Activated CD4-positive, alpha-beta T cell treated with anti-CD3 and anti-CD28 coated beads for 36 hours (primary cell): Measurements from ENCODE around the gene TTLL3. TPM values are rescaled to one million over a fixed set of nuclear protein-coding genes. Genes with fewer than 3 reads are reported as not detected.
"Not testable (repeated sequence)": the region's sequence is repeated elsewhere in the genome, so short reads cannot be mapped to it uniquely, and the experiment has no call there.

Source experiments
- ATAC-seq: fragments of 200-7000 bp; cut with Tn5 transposase; one replicate; pipeline ENCODE4 v1.10.0; 2021; ENCODE audit warnings: mild to moderate bottlenecking, moderate library complexity
- CTCF ChIA-PET: fragments of 350-600 bp; sonication (Branson Sonifier 250); formaldehyde crosslinking; loops from one replicate; lab custom pipeline; 2021; ENCODE audit warnings: antibody characterized with exemption; lab: Charles Lee
- POLR2A ChIA-PET: fragments of 350-600 bp; sonication (Branson Sonifier 250); formaldehyde crosslinking; loops from one replicate; lab custom pipeline; 2021; ENCODE audit warnings: antibody characterized with exemption, inconsistent platforms; lab: Charles Lee
- DNase-seq: peaks from one replicate; pipeline ENCODE4 v3.0.0-alpha.2; 2020
- H3K27ac Mint-ChIP-seq: one replicate; pipeline ENCODE4 v1.8.0; 2021; ENCODE audit warnings: mixed read lengths
- H3K27me3 Mint-ChIP-seq: one replicate; pipeline ENCODE4 v1.8.0; 2021; ENCODE audit warnings: mixed read lengths
- H3K36me3 Mint-ChIP-seq: one replicate; pipeline ENCODE4 v1.8.0; 2021; ENCODE audit warnings: low read depth, mixed read lengths
- H3K4me1 Mint-ChIP-seq: one replicate; pipeline ENCODE4 v1.8.0; 2021; ENCODE audit warnings: mixed read lengths
- H3K4me3 Mint-ChIP-seq: one replicate; pipeline ENCODE4 v1.8.0; 2021; ENCODE audit warnings: mild to moderate bottlenecking, moderate library complexity, mixed read lengths
- H3K9me3 Mint-ChIP-seq: one replicate; pipeline ENCODE4 v1.8.0; 2021; ENCODE audit warnings: low read depth, mixed read lengths
- intact Hi-C, 2 experiments: fragments of 100-400 bp; cut with DNase I in 1 of 2; cut with micrococcal nuclease in 1 of 2; formaldehyde crosslinking; loops; one replicate each; pipeline versions ENCODE4 v1.14.2 to v1.15.1; 2022 to 2024; cut with DNase I, micrococcal nuclease
- total RNA-seq, 2 experiments: library from RNA; stranded (reverse); gene quantifications; one replicate each; pipeline ENCODE4 v1.2.3, GENCODE V29; 2021

TTLL3 gene
- total RNA-seq, 2 experiments from 2014 or later, result 47.5 to 49.8 TPM

DNA sequence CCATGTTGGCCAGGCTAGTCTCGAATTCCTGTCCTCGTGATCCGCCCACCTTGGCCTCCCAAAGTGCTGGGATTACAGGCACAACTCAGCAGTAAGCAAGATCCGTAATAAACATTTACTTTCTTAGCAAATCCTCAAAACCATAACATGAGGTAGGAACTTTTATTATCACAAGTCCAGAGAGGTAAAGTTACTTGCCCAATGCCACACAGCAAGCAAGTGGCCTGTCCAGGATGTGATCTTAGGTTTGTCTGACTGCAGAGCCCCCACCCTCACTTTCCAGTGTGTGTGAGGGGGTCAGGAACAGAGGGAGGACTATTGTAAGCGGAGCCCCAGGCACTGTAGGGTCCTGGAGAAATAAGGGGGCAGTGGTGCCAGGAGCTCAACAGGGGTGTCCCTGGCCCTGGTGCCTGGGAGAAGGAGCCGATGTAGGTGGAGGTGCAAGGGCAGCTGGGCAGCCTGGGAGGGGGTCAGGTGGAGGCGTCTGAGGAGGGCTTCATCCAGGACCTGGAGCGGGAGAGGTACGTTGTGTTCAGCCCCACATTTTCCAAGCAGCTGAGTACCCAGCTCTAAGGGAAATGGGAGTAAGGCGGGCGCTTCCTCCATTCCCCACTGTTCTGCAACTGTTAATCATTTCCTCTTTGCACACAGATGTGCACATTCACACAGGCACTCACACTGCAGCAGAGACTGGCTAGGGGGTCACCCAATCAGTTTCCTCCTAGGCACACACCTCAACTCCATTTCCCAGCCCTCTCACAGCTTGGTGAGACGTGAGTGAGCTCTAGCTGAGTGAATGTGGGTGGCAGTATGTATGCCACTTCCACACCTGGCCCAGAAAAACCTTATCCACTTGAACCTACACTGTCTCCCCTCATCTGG lies 27.9 kb downstream of the TTLL3 start:
- ATAC-seq (no peak), DNase-seq (no peak)
- Mint-ChIP-seq H3K4me3 (no peak overlapping the region), H3K36me3 (peaks cover 56% of the 10 kb centered on the region), H3K4me1 (peaks cover 13% of the 10 kb centered on the region), H3K27me3 (no peaks in the 10 kb centered on the region), H3K27ac (no peak overlapping the region), H3K9me3 (no peaks in the 10 kb centered on the region)
- intact Hi-C loops, result no loop called here
- CTCF ChIA-PET, result interaction anchor here (0.5 kb wide), 1 partner anchor 114 kb away, joined by 3 read pairs; the partner anchor contains the start of gene PRRT3
- POLR2A ChIA-PET, result no interaction called here

DNA sequence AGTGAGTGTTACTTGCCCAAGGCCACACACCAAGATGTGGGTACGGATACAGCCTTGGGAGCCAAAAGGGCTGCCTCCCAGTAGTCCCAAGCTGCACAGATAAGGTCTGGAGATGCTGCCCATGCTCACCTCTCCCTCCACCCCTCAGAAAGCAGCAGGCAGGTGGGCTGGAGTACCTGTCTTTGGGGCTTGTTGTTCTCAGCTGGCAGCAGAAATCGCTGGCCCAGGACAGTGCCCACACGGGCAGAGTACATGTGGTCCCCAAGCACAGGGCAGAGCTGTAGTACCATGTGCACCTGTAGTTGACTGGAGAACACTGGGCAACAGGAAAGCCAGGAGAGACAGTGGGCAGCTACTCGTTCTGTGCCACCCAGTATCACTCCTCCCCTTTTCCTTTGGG lies 28.8 kb downstream of the TTLL3 start:
- H3K27ac Mint-ChIP-seq, result no peak overlapping the region
- intact Hi-C loops, result no loop called here
- H3K9me3 Mint-ChIP-seq, result no peaks in the 10 kb centered on the region
- peaks cover 14% of the 10 kb centered on the region for H3K4me1 Mint-ChIP-seq
- DNase-seq (no peak), ATAC-seq (no peak)
- no peaks in the 10 kb centered on the region for H3K27me3 Mint-ChIP-seq
- POLR2A ChIA-PET, result interaction anchor here (0.6 kb wide), 2 partner anchors 22 to 40 kb away, joined by 4 to 5 read pairs; no protein-coding TSS in a partner anchor
- CTCF ChIA-PET, result no interaction called here
- H3K36me3 Mint-ChIP-seq, result peaks cover 56% of the 10 kb centered on the region
- no peak overlapping the region for H3K4me3 Mint-ChIP-seq

DNA sequence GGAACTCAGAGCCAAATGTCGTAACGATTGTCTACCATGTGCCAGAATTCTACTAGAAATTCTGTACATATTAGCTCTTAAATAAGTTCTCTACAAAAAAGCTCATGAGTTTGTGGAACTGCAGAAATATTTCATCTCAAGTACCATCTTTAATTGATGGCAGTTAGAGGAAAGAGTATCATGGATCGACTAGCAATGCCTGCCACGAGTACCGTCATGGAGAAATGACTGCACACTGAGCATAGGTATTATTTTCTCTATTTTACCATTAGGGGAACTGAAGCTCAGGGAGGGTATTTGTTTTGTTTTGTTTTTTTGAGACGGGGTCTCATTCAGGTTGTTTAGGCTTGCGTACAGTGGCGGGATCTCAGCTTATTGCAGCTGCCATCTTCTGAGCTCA lies 31.0 kb downstream of the TTLL3 start:
- no peaks in the 10 kb centered on the region for H3K27me3 Mint-ChIP-seq
- no peak overlapping the region for H3K4me3 Mint-ChIP-seq
- no peaks in the 10 kb centered on the region for H3K9me3 Mint-ChIP-seq
- peaks cover 40% of the 10 kb centered on the region for H3K36me3 Mint-ChIP-seq
- no peak for ATAC-seq
- intact Hi-C loops, result loop anchor here (5.0 kb wide), 3 partner anchors 51 to 444 kb away; partner anchors contain the start of genes CRELD1 (in 1 of the 2), JAGN1 (in 1 of the 2) and SETD5 (in 1 of the 2)
- no peak overlapping the region for H3K27ac Mint-ChIP-seq
- CTCF ChIA-PET, result interaction anchor here (0.6 to 0.7 kb wide), 2 partner anchors 76 to 110 kb away, joined by 3 read pairs; partner anchors contain the start of gene IL17RC
- POLR2A ChIA-PET, result interaction anchor here (0.6 to 0.7 kb wide), 2 partner anchors 98 to 211 kb away, joined by 3 to 4 read pairs; no protein-coding TSS in a partner anchor
- peaks cover 27% of the 10 kb centered on the region for H3K4me1 Mint-ChIP-seq
- DNase-seq, result no peak

DNA sequence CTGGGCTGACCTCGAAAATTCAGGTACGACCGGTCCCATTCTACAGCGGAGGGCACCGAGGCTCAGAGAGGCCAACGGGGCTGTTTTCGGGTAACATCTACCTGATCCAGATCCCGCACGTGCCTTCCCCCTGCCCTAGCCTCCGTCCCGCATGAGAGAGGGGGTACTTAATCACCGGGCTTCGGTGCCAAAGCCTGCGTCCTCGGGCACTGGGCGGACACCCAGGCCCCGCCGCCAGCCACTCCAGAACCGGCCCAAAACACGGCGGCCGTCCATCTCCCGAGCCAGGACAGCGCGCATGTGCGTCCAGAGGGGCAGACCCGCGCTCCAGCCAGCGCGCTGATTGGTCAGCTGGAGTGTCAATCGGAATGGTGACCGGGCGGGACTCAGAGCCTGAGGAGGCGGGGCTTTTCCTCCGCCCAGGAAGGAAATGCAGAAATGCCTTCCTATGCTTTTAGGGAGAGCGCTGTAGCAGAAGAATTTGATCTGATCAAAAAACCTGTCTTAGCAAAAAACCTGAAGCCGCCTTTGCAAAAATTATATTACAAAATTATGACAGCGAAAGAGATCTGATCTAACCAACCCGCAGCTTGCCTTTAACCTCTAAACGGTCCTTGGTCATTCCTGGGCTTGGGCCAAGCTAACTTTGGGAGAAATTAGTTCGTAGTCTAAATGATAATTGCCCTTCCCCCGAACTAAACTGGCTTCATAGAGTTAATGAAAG lies 33.8 kb downstream of the TTLL3 start, which contains the start of gene RPUSD3:
Gene RPUSD3 (minus strand): TSS at position 294 of the 724 bp plus-strand sequence. CDS start 18 bp downstream, at position 276.
- Mint-ChIP-seq H3K36me3 (peaks cover 29% of the 10 kb centered on the region), H3K4me1 (peaks cover 28% of the 10 kb centered on the region), H3K27ac (peak within 1 kb of the TSS; percentile 96), H3K9me3 (no peaks in the 10 kb centered on the region), H3K27me3 (no peaks in the 10 kb centered on the region), H3K4me3 (peak within 1 kb of the TSS; percentile 99)
- intact Hi-C loops, result loop anchor here (1.0 to 5.0 kb wide), 14 partner anchors 46 to 477 kb away; partner anchors contain the start of genes CRELD1 (in 2 of the 2), JAGN1 (in 2 of the 2), BRK1 (in 1 of the 2) and BRPF1 (in 1 of the 2)
- DNase-seq (peak; percentile 98), ATAC-seq (peak; percentile 97)
- POLR2A ChIA-PET, result interaction anchor here (0.6 to 1.0 kb wide), 2 partner anchors 80 to 448 kb away, joined by 3 read pairs; no protein-coding TSS in a partner anchor
- CTCF ChIA-PET, result interaction anchor here (1.0 to 1.4 kb wide), 2 partner anchors 47 to 103 kb away, joined by 4 to 6 read pairs; partner anchors contain the start of gene JAGN1

DNA sequence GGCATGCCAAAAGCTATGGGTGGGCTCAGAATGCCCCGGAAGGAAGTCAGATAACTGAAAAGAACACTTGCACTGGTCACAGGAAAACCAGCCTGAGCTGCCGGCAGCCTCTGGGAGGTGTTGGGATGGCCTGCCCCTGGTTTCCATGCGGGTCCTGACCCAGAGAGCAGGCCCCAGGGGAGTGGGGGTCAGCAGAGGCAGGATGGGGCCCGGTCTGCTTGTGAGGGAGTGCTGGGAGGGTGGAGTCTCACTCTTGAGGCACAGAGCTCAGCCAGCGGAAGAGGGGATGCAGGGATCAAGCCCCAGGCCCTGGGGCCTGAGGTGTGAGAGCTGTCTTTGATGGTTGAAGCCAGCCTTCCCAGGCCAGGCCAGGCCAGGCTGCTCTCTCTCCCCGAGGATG lies 36.2 kb downstream of the TTLL3 start:
- ChIA-PET CTCF (no interaction called here), POLR2A (no interaction called here)
- intact Hi-C loops, result no loop called here
- no peak for DNase-seq
- ATAC-seq, result no peak
- no peak overlapping the region for H3K4me3 Mint-ChIP-seq
- H3K4me1 Mint-ChIP-seq, result peaks cover 28% of the 10 kb centered on the region
- no peak overlapping the region for H3K27ac Mint-ChIP-seq
- H3K27me3 Mint-ChIP-seq, result no peaks in the 10 kb centered on the region
- peaks cover 12% of the 10 kb centered on the region for H3K36me3 Mint-ChIP-seq
- H3K9me3 Mint-ChIP-seq, result no peaks in the 10 kb centered on the region

DNA sequence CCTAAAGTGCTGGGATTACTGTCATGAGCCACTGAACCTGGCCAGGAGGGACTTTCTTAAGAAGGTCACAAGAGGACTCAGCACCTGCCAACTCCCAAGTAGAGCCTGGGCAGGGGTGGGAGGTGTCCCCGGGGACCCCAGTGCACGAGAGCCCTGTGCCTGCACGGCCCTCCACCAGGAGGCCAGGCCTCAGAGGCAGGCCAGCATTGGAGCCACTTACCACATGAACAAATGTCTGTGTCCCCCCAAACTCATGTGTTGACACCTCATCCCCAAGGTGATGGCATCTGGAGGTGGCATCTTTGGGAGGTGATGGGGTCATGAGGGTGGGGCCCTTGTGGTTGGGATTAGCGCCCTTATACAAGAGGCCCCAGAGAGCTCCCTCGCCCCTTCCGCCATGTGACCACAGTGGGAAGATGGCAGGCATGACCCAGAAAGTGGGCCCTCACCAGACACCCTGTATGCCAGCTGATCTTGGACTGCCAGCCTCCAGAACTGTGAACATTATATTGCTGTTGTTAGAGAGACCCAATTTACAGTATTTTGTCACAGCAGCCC lies 36.9 kb downstream of the TTLL3 start:
- H3K4me3 Mint-ChIP-seq, result no peak overlapping the region
- POLR2A ChIA-PET, result no interaction called here
- H3K9me3 Mint-ChIP-seq, result no peaks in the 10 kb centered on the region
- DNase-seq (no peak), ATAC-seq (no peak)
- peaks cover 5% of the 10 kb centered on the region for H3K36me3 Mint-ChIP-seq
- no peak overlapping the region for H3K27ac Mint-ChIP-seq
- H3K4me1 Mint-ChIP-seq, result peaks cover 24% of the 10 kb centered on the region
- H3K27me3 Mint-ChIP-seq, result no peaks in the 10 kb centered on the region
- intact Hi-C loops, result no loop called here
- CTCF ChIA-PET, result interaction anchor here (0.6 kb wide), 1 partner anchor 287 kb away, joined by 3 read pairs; no protein-coding TSS in a partner anchor

DNA sequence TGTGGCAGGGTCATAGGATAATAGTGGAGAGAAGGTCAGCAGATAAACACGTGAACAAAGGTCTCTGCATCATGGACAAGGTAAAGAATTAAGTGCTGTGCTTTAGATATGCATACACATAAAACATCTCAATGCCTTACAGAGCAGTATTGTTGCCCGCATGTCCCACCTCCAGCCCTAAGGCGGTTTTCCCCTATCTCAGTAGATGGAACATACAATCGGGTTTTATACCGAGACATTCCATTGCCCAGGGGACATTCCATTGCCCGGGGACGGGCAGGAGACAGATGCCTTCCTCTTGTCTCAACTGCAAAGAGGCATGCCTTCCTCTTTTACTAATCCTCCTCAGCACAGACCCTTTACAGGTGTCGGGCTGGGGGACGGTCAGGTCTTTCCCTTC lies 37.8 kb downstream of the TTLL3 start:
- H3K4me3 Mint-ChIP-seq, H3K27me3 Mint-ChIP-seq, intact Hi-C loops, H3K27ac Mint-ChIP-seq, POLR2A ChIA-PET, ATAC-seq, H3K36me3 Mint-ChIP-seq, H3K9me3 Mint-ChIP-seq, DNase-seq: not testable (repeated sequence)
- peaks cover 17% of the 10 kb centered on the region for H3K4me1 Mint-ChIP-seq
- CTCF ChIA-PET, result interaction anchor here (0.6 to 1.0 kb wide), 4 partner anchors 13 to 287 kb away, joined by 3 read pairs; no protein-coding TSS in a partner anchor

DNA sequence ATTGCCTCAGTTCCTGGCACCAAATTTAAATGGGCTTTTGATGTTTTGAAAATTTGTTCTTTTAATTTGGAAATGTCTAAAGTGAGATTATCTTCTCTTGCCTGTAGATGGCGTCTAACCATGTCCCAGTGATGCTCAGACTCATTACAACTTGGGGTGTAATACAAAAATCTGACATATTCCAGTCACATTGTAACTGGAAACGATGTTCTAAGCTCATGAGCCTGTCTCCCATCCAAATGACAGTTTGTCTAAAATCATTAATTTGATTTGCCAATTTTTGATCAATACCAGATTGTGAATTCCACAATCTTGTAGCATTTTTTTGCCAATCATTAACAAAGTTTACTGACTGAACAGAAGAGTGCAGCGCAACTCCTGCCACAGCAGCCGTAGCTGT lies 38.8 kb downstream of the TTLL3 start:
- CTCF ChIA-PET, result interaction anchor here (0.6 to 1.5 kb wide), 9 partner anchors 12 to 437 kb away, joined by 3 to 5 read pairs (median 3); no protein-coding TSS in a partner anchor
- H3K4me3 Mint-ChIP-seq, ATAC-seq, intact Hi-C loops, H3K36me3 Mint-ChIP-seq, H3K27me3 Mint-ChIP-seq, H3K9me3 Mint-ChIP-seq, POLR2A ChIA-PET: not testable (repeated sequence)
- Mint-ChIP-seq H3K4me1 (peaks cover 16% of the 10 kb centered on the region), H3K27ac (peak overlapping the region; percentile 38)
- peak; percentile 29 for DNase-seq

DNA sequence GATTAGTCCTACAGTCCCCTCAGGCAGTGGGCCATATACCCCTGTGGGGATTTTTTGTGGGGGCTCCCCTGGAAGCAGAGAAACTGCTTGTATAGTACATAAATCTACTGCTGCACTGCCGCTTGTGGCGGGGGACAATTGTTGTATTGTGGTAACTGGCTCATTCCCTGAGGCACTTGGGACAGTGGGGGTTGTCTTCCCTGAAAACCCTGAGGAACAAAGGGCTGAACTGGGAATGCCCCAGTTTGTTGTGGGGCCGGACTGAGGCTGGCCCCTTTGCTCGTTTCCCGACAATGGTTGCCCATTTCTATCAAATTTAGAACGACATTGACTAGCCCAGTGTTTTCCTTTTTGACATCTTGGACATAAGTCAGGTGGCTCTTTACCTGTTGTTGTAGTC lies 41.3 kb downstream of the TTLL3 start:
- H3K27ac Mint-ChIP-seq, H3K9me3 Mint-ChIP-seq, ATAC-seq, POLR2A ChIA-PET, DNase-seq, intact Hi-C loops, CTCF ChIA-PET, H3K27me3 Mint-ChIP-seq, H3K4me3 Mint-ChIP-seq, H3K36me3 Mint-ChIP-seq, H3K4me1 Mint-ChIP-seq: not testable (repeated sequence)

DNA sequence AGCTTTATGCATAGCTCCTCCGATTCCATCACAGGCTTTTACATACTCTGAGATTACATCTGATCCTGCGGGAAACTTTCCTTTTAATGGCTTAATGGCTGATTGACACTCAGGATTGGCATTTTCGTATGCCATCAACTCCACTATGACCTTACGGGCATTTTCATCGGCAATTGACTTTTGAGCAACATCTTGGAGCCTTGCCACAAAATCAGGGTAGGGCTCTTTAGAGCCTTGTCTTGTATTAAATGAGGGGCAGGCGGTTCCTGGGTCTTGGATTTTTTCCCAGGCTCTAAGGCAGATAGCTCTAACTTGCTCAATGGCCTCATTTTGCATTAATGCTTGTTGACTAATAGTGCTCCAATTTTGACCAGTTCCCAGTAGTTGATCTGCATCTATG lies 41.9 kb downstream of the TTLL3 start:
- H3K4me3 Mint-ChIP-seq, H3K36me3 Mint-ChIP-seq, ATAC-seq, H3K4me1 Mint-ChIP-seq, DNase-seq, POLR2A ChIA-PET, H3K27me3 Mint-ChIP-seq, H3K9me3 Mint-ChIP-seq, H3K27ac Mint-ChIP-seq, intact Hi-C loops, CTCF ChIA-PET: not testable (repeated sequence)
